Mammary epithelial cell (primary cell): ENCODE measurements around the gene EYS.

ENCODE experiments used
- CTCF ChIP-seq, 2 donors: IDR thresholded peaks in 1 of 2; conservative IDR thresholded peaks in 1 of 2; 2 replicates each; pipeline ENCODE4 v1.5.1; 2011 to 2012; ENCODE audit warnings: inconsistent platforms in 2 of 2, low read length in 2 of 2, mild to moderate bottlenecking in 2 of 2, control low read depth in 1 of 2, low read depth in 1 of 2; ENCODE audit not compliant: insufficient read depth in 1 of 2; ENCODE audit errors: extremely low read depth in 1 of 2
- EZH2 ChIP-seq: IDR thresholded peaks from 2 replicates; pipeline ENCODE4 v1.6.1; 2012; ENCODE audit warnings: low read length, inconsistent platforms, borderline replicate concordance

GRCh38 chr6:64409948-64410347, 1297.1 kb downstream of the EYS start:
- TF ChIP-seq EZH2 (no peak), CTCF (conservative IDR thresholded peaks at IDR 0.05 in 1 of 2, IDR thresholded peaks at IDR 0.05 in 1 of 2; ENCODE audit: extremely low read depth in 1 of 2, insufficient read depth in 1 of 2, low read depth in 1 of 2, low read length in 2 of 2) (no peak)
